A549 (cell line): ENCODE results near the gene LRFN2. TPM values are rescaled to one million over a fixed set of nuclear protein-coding genes. Genes with fewer than 3 reads are reported as not detected.

Experiments used
- ATAC-seq, 2 experiments: fragments of 200-7000 bp in 1 of 2; fragments of >200 bp in 1 of 2; cut with Nextera tagmentation in 1 of 2; cut with Tn5 transposase in 1 of 2; 3 replicates each; pipeline versions ENCODE4 v1.8.0 to v1.9.1; 2018 to 2020; ENCODE audit warnings: mild to moderate bottlenecking in 1 of 2, moderate library complexity in 1 of 2
- CTCF ChIA-PET: fragments of 300-600 bp; sonication (Branson Sonifier 250); formaldehyde crosslinking; extraction: SDS; loops from one replicate; lab custom pipeline; 2021; ENCODE audit warnings: antibody characterized with exemption, inconsistent platforms; lab: Yijun Ruan, JAX
- POLR2A ChIA-PET: fragments of 350-600 bp; formaldehyde crosslinking; extraction: SDS; loops from one replicate; lab custom pipeline; 2021; ENCODE audit warnings: antibody characterized with exemption, inconsistent platforms; lab: Yijun Ruan, JAX
- DNase-seq, 2 experiments: peaks; one replicate each; pipeline versions ENCODE4 v3.0.0 to v3.0.0-alpha.2; 2011 to 2016; ENCODE audit warnings: low read depth in 1 of 2, low spot score in 1 of 2
- FAIRE-seq: peaks from 2 replicates; lab custom pipeline; 2011; peaks lifted over from hg19 to GRCh38; lab: Jason Lieb, UNC
- H3K27ac ChIP-seq, 2 experiments: fragments of >200 bp; sonication (Bioruptor Twin); formaldehyde crosslinking; 3 replicates each; pipeline ENCODE4 v1.5.1; 2016 to 2017
- H3K4me1 ChIP-seq: fragments of >200 bp; sonication (Bioruptor Twin); formaldehyde crosslinking; 3 replicates; pipeline ENCODE4 v1.6.1; 2016
- H3K4me2 ChIP-seq: fragments of >200 bp; sonication (Bioruptor Twin); formaldehyde crosslinking; 3 replicates; pipeline ENCODE4 v1.6.1; 2016
- H3K4me3 ChIP-seq: fragments of >200 bp; sonication (Bioruptor Twin); formaldehyde crosslinking; 3 replicates; pipeline ENCODE4 v1.5.1; 2016
- H3K9me3 ChIP-seq: fragments of >200 bp; sonication (Bioruptor Twin); formaldehyde crosslinking; 3 replicates; pipeline ENCODE4 v1.6.1; 2016
- BHLHE40 ChIP-seq: IDR thresholded peaks from 2 replicates; pipeline ENCODE4 v1.6.1; 2012; ENCODE audit warnings: low read depth, low read length, inconsistent platforms
- CBX8 ChIP-seq: fragments of 200-600 bp; sonication (generic); IDR thresholded peaks from 2 replicates; pipeline ENCODE4 v1.6.1; 2016
- CHD2 ChIP-seq: fragments of 150-350 bp; IDR thresholded peaks from 2 replicates; pipeline ENCODE4 v1.6.1; 2014; ENCODE audit warnings: low read length; ENCODE audit not compliant: partially characterized antibody
- EHF ChIP-seq: fragments of 250-450 bp; sonication (Bioruptor Pico); IDR thresholded peaks from 2 replicates; pipeline ENCODE4 v1.5.0; 2020; ENCODE audit warnings: mild to moderate bottlenecking
- FOSB ChIP-seq: fragments of 250-450 bp; sonication (Bioruptor Pico); IDR thresholded peaks from 2 replicates; pipeline ENCODE4 v1.5.0; 2020; ENCODE audit warnings: mild to moderate bottlenecking, moderate library complexity
- HEYL ChIP-seq: fragments of 250-450 bp; sonication (Bioruptor Pico); IDR thresholded peaks from 2 replicates; pipeline ENCODE4 v1.8.0; 2021; ENCODE audit warnings: mild to moderate bottlenecking, moderate library complexity
- HOXB13 ChIP-seq: fragments of 250-450 bp; sonication (Bioruptor Pico); IDR thresholded peaks from 2 replicates; pipeline ENCODE4 v1.5.0; 2020; ENCODE audit warnings: low read depth, mild to moderate bottlenecking, moderate library complexity
- KDM1A ChIP-seq: fragments of 200-600 bp; sonication (generic); IDR thresholded peaks from 2 replicates; pipeline ENCODE4 v1.6.1; 2016; ENCODE audit warnings: low read depth, mild to moderate bottlenecking
- MAFK ChIP-seq: fragments of 450-650 bp; IDR thresholded peaks from 2 replicates; pipeline ENCODE4 v1.6.1; 2014; ENCODE audit not compliant: partially characterized antibody
- MYC ChIP-seq: IDR thresholded peaks from 2 replicates; pipeline ENCODE4 v1.6.1; 2012; ENCODE audit warnings: mild to moderate bottlenecking, inconsistent platforms, low read length, improper control_type of control experiment, borderline replicate concordance
- POLR2A ChIP-seq: IDR thresholded peaks from 2 replicates; pipeline ENCODE4 v1.6.1; 2012; ENCODE audit warnings: mild to moderate bottlenecking, low read length
- POLR2AphosphoS2 ChIP-seq: conservative IDR thresholded peaks from 2 replicates; pipeline ENCODE4 v1.6.1; 2012; ENCODE audit warnings: low read length, improper control_type of control experiment, inconsistent platforms
- RAD21 ChIP-seq, 2 experiments: fragments of >200 bp in 1 of 2; sonication (Bioruptor Twin) in 1 of 2; formaldehyde crosslinking in 1 of 2; IDR thresholded peaks in 1 of 2; conservative IDR thresholded peaks in 1 of 2; 2 replicates in 1 of 2; 3 replicates in 1 of 2; pipeline ENCODE4 v1.6.1; 2012 to 2018; ENCODE audit warnings: inconsistent platforms in 1 of 2
- RCOR1 ChIP-seq: fragments of 150-350 bp; IDR thresholded peaks from 2 replicates; pipeline ENCODE4 v1.6.1; 2014; ENCODE audit warnings: antibody characterized with exemption, low read length, low read depth
- SREBF2 ChIP-seq: fragments of 450-650 bp; IDR thresholded peaks from 2 replicates; pipeline ENCODE4 v1.6.1; 2014; ENCODE audit warnings: mild to moderate bottlenecking, moderate library complexity
- TP53 ChIP-seq: fragments of 250-450 bp; sonication (Bioruptor Pico); IDR thresholded peaks from 2 replicates; pipeline ENCODE4 v1.5.0; 2021; ENCODE audit warnings: mild to moderate bottlenecking, moderate library complexity
- ZNF302 ChIP-seq: fragments of 250-450 bp; sonication (Bioruptor Pico); IDR thresholded peaks from 2 replicates; pipeline ENCODE4 v1.9.0; 2021; ENCODE audit warnings: inconsistent platforms, mild to moderate bottlenecking, moderate library complexity
- WGBS: methylation state at CpG from one replicate; pipeline ENCODE4 v1.1.6; 2017; ENCODE audit errors: missing lambda C conversion rate; 5-methylcytosine and 5-hydroxymethylcytosine counted together
- polyA plus RNA-seq, 4 experiments: library from polyadenylated mRNA; depleted of rRNA in 3 of 4; stranded (reverse); fragments of >200 nt; fragmentation: RNase III in 1 of 4; extraction: RNeasy Plus Mini Kit Qiagen cat#74134 plus additional on column Dnase treatment in 1 of 4; gene quantifications; 2 replicates in 3 of 4; 3 replicates in 1 of 4; pipeline ENCODE4 v1.2.3, GENCODE V29; 2011 to 2017
- TF ChIP-seq, protein P1 (sequence below): fragments of 250-450 bp; sonication (Bioruptor Pico); IDR thresholded peaks from 2 replicates; pipeline ENCODE4 v1.5.0; 2021; ENCODE audit warnings: mild to moderate bottlenecking, moderate library complexity, borderline replicate concordance
- TF ChIP-seq, protein P2 (sequence below): fragments of >200 bp; sonication (Bioruptor Twin); formaldehyde crosslinking; IDR thresholded peaks from 3 replicates; pipeline ENCODE4 v1.6.1; 2016
- TF ChIP-seq, protein P3 (sequence below): fragments of >200 bp; sonication (Bioruptor Twin); formaldehyde crosslinking; IDR thresholded peaks from 2 replicates; pipeline ENCODE4 v1.6.1; 2016
- TF ChIP-seq, protein P4 (sequence below): IDR thresholded peaks from 2 replicates; pipeline ENCODE4 v1.6.1; 2012; ENCODE audit warnings: low read depth, borderline replicate concordance

Gene LRFN2
- polyA plus RNA-seq, 2 of the 4 experiments (the other 2 are of a cell fraction): not detected

DNA sequence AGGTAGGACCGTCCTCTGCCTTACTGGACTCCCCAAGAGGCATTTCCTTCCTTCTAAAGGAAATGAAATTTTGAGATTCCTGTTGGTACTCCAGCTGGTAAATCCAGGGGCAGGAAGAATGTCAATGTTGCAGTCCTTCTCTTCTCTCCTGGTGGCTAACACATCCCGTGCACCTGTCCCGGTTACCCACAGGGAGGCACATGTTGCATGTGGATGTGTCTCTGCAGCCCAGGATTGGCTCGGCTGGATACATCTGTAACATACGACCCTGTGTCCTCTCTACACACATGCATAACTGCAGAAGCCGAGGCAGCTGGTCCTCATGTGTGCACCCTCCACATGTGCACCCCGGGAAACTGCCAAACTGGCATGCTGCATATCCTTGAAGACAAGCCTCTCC is 1.3 kb upstream of the LRFN2 start:
- Histone ChIP-seq H3K4me2 (peak overlapping the region; percentile 93; the same call in 2 of the 3 replicates), H3K4me1 (no peaks in the 10 kb centered on the region), H3K27ac (no peak overlapping the region), H3K4me3 (0 out of 3 replicates have a peak overlapping the region, but pooled peaks have one; percentile 60), H3K9me3 (no peaks in the 10 kb centered on the region)
- 7% methylated on average over 4 of the region's 7 CpGs for WGBS
- POLR2A ChIA-PET: no interaction called here
- no peak for ATAC-seq
- CTCF ChIA-PET: interaction anchor here (0.6 to 3.1 kb wide), 9 partner anchors 10 to 282 kb away, joined by 3 to 14 read pairs (median 4); no protein-coding TSS in a partner anchor
- TF ChIP-seq, protein P1, sequence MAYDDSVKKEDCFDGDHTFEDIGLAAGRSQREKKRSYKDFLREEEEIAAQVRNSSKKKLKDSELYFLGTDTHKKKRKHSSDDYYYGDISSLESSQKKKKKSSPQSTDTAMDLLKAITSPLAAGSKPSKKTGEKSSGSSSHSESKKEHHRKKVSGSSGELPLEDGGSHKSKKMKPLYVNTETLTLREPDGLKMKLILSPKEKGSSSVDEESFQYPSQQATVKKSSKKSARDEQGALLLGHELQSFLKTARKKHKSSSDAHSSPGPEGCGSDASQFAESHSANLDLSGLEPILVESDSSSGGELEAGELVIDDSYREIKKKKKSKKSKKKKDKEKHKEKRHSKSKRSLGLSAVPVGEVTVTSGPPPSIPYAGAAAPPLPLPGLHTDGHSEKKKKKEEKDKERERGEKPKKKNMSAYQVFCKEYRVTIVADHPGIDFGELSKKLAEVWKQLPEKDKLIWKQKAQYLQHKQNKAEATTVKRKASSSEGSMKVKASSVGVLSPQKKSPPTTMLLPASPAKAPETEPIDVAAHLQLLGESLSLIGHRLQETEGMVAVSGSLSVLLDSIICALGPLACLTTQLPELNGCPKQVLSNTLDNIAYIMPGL (CRISPR knock-in tag): no peak
- TF ChIP-seq EHF (CRISPR knock-in tag) (no peak), POLR2A (no peak), MYC (no peak)
- no peak for DNase-seq
- FAIRE-seq: no peak

DNA sequence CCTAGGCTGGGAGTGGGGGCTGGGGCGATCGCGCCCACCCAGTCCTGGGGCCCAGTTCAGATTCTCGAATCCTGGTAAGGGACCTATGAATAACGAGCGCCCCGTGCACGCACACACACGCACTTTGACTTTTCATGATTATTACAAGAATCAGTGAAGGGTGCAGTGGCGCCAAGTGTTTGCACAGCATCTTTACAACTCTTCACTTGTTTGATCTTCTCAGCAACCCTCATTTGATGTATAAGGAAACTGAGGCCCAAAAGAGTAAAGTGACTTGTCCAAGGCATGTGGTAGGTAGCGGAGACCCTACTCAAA is 863 bp upstream of the LRFN2 start:
- POLR2A ChIA-PET: no interaction called here
- ATAC-seq (no peak), DNase-seq (no peak), FAIRE-seq (no peak)
- H3K27ac ChIP-seq: peak overlapping the region in 1 of 2 experiments; percentile 88; a peak in 3 of 6 replicates
- TF ChIP-seq CHD2 (no peak), MAFK (no peak), TP53 (CRISPR knock-in tag) (no peak), RAD21 (conservative IDR thresholded peaks at IDR 0.05 in 1 of 2, IDR thresholded peaks at IDR 0.05 in 1 of 2) (no peak), POLR2AphosphoS2 (no peak), HEYL (CRISPR knock-in tag) (no peak), BHLHE40 (no peak), ZNF302 (no peak), CBX8 (no peak)
- TF ChIP-seq, protein P2, sequence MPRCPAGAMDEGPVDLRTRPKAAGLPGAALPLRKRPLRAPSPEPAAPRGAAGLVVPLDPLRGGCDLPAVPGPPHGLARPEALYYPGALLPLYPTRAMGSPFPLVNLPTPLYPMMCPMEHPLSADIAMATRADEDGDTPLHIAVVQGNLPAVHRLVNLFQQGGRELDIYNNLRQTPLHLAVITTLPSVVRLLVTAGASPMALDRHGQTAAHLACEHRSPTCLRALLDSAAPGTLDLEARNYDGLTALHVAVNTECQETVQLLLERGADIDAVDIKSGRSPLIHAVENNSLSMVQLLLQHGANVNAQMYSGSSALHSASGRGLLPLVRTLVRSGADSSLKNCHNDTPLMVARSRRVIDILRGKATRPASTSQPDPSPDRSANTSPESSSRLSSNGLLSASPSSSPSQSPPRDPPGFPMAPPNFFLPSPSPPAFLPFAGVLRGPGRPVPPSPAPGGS: no peak
- TF ChIP-seq, protein P3, sequence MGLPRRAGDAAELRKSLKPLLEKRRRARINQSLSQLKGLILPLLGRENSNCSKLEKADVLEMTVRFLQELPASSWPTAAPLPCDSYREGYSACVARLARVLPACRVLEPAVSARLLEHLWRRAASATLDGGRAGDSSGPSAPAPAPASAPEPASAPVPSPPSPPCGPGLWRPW: no peak
- H3K4me1 ChIP-seq: no peaks in the 10 kb centered on the region
- H3K4me3 ChIP-seq: peak overlapping the region; percentile 60
- 44% methylated on average over 2 of the region's 11 CpGs for WGBS
- H3K9me3 ChIP-seq: no peaks in the 10 kb centered on the region
- CTCF ChIA-PET: interaction anchor here (0.6 to 3.1 kb wide), 20 partner anchors 10 to 431 kb away, joined by 3 to 14 read pairs (median 3); no protein-coding TSS in a partner anchor
- H3K4me2 ChIP-seq: peak overlapping the region; percentile 93

DNA sequence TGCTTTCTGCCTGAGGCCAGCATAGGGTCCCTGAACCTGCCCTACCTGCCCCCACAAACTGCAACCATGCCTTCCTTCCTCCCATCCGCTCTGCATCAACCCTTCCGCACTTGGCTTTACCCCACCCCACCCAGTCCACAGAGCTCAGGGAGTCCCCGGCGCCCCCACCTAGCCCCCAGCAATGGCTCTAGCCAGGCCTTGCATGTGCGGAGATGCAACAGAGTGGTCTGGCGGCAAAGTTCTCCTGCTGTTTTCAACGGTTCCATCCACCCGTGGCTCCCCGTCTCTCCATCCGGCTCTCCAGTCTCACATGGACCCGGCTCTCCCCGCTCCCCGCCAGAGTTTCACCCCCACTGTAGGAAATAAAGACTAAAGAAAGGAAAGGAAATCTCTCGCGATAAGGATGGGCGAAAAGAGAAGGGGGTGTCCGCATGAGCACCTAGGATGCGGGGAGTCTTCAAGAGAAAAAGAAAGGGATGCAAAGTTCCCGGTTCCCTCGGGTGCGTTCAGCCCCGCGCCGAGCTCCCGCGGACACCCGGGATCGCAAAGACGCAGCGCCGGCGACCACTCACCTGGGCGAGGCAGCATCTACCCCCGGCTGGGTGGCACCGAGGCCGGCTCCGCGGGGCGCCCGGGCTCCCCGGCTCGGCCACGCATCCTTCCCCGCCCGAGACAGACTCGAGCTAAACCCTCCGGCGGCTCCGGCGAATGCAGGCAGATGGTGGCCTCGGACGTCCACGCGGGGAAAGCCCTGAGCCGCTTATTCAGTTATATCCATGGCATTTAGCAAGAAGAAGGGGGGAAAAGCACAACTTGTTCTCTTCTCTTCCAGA is 579 bp downstream of the LRFN2 start:
- CTCF ChIA-PET: interaction anchor here (0.8 to 3.1 kb wide), 16 partner anchors 8 to 308 kb away, joined by 3 to 14 read pairs (median 4); no protein-coding TSS in a partner anchor
- no peak for DNase-seq
- POLR2A ChIA-PET: interaction anchor here (0.6 kb wide), 1 partner anchor 1236 kb away, joined by 4 read pairs; no protein-coding TSS in a partner anchor

More for the DNA sequence above, 579 bp downstream of the LRFN2 start:
- FAIRE-seq (no peak), ATAC-seq (peak in 1 of 2 experiments; percentile 9; a peak in 2 of 6 replicates)
- peak overlapping the region; percentile 60 for H3K4me3 ChIP-seq
- no peak overlapping the region; a peak in 1 of 6 replicates for H3K27ac ChIP-seq
- H3K4me2 ChIP-seq: peak overlapping the region; percentile 93
- H3K4me1 ChIP-seq: no peaks in the 10 kb centered on the region
- no peaks in the 10 kb centered on the region for H3K9me3 ChIP-seq
- WGBS: 37% methylated on average over 27 of the region's 55 CpGs
- no peak for TF ChIP-seq RCOR1
- TF ChIP-seq KDM1A: no peak
- TF ChIP-seq SREBF2: no peak
- TF ChIP-seq, protein P4, sequence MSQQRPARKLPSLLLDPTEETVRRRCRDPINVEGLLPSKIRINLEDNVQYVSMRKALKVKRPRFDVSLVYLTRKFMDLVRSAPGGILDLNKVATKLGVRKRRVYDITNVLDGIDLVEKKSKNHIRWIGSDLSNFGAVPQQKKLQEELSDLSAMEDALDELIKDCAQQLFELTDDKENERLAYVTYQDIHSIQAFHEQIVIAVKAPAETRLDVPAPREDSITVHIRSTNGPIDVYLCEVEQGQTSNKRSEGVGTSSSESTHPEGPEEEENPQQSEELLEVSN: no peak
- no peak for TF ChIP-seq HOXB13
- TF ChIP-seq, protein P1 (CRISPR knock-in tag): no peak
- TF ChIP-seq FOSB (CRISPR knock-in tag): no peak
- no peak for TF ChIP-seq POLR2A
- TF ChIP-seq, all 56 proteins: peak for 0
